Stomach (tissue), 9 donors: ENCODE results near the gene ELL2. TPM values are rescaled to one million over a fixed set of nuclear protein-coding genes. Genes with fewer than 3 reads are reported as not detected.
A peak's percentile ranks its signal among the peaks of the same experiment; 100 is the strongest.

Experiments
- DNase-seq, 2 donors: peaks; one replicate each; pipeline versions ENCODE4 v3.0.0 to v3.0.0-alpha.2; 2013 to 2019
- H3K27ac ChIP-seq, 5 donors: fragments of 200-600 bp in 4 of 5; sonication (generic) in 4 of 5; one replicate each; pipeline ENCODE4 v1.5.1; 2013 to 2019; ENCODE audit warnings: mild to moderate bottlenecking in 1 of 5, moderate library complexity in 1 of 5
- H3K27me3 ChIP-seq, 3 donors: fragments of 200-600 bp; sonication (generic); one replicate each; pipeline ENCODE4 v1.5.1; 2017 to 2019; ENCODE audit warnings: mixed run types in 1 of 3
- H3K36me3 ChIP-seq, 4 donors: fragments of 200-600 bp; sonication (generic); 1 replicate in 3 of 4; 2 replicates in 1 of 4; pipeline ENCODE4 v1.5.1; 2016 to 2019
- H3K4me1 ChIP-seq, 4 donors: fragments of 200-600 bp; sonication (generic); one replicate each; pipeline ENCODE4 v1.5.1; 2016 to 2019
- H3K4me3 ChIP-seq, 4 donors: fragments of 200-600 bp; sonication (generic) in 3 of 4; one replicate each; pipeline ENCODE4 v1.5.1; 2016 to 2019; ENCODE audit warnings: mild to moderate bottlenecking in 1 of 4
- H3K9me3 ChIP-seq, 4 donors: fragments of 200-600 bp; sonication (generic); one replicate each; pipeline ENCODE4 v1.5.1; 2016 to 2019
- CTCF ChIP-seq, 7 experiments: fragments of 450-650 bp in 4 of 7; fragments of 200-600 bp in 3 of 7; sonication (generic) in 3 of 7; IDR thresholded peaks; one replicate each; pipeline ENCODE4 v1.5.1; 2016 to 2019; ENCODE audit warnings: antibody characterized with exemption in 7 of 7, control low read depth in 2 of 7, mild to moderate bottlenecking in 1 of 7
- EP300 ChIP-seq: sonication (generic); formaldehyde crosslinking; IDR thresholded peaks from one replicate; pipeline ENCODE4 v1.6.1; 2017; ENCODE audit warnings: antibody characterized with exemption
- POLR2A ChIP-seq, 4 donors: fragments of 450-650 bp; IDR thresholded peaks; one replicate each; pipeline ENCODE4 v1.6.1; 2016; ENCODE audit warnings: antibody characterized with exemption in 4 of 4, control low read depth in 2 of 4, mild to moderate bottlenecking in 1 of 4, moderate library complexity in 1 of 4
- POLR2AphosphoS5 ChIP-seq, 3 donors: sonication (generic); formaldehyde crosslinking; IDR thresholded peaks; one replicate each; pipeline ENCODE4 v1.6.1; 2016; ENCODE audit warnings: antibody characterized with exemption in 3 of 3
- WGBS, 5 donors: extraction: QIAGEN DNeasy Blood & Tissue Kit in 3 of 5; methylation state at CpG; one replicate each; pipeline versions ENCODE4 v1.1.5 to v1.1.7; 2013 to 2018; 5-methylcytosine and 5-hydroxymethylcytosine counted together
- intact Hi-C: fragments of 100-400 bp; cut with DNase I; formaldehyde crosslinking; loops from one replicate; pipeline ENCODE4 v1.15.1; 2023; ENCODE audit warnings: low total_unique reads
- polyA plus RNA-seq, 3 donors: library from polyadenylated mRNA; stranded (reverse); fragments of 200-250 nt; gene quantifications; one replicate each; pipeline ENCODE4 v1.2.3, GENCODE V29; 2013
- total RNA-seq, 5 donors: library from RNA; depleted of rRNA; stranded (reverse); fragments of >200 nt; gene quantifications; one replicate each; pipeline versions ENCODE4 v1.1.0 to v1.2.3, GENCODE V29; 2014 to 2016
- donor health status: healthy with polysubstance abuse.
- donor health status: Bipolar disorder and iron deficiency.
- donor health status: healthy.

Gene ELL2
- total and polyA plus RNA-seq, 8 donors = 24.7 to 279 (median 98.0) TPM

DNA sequence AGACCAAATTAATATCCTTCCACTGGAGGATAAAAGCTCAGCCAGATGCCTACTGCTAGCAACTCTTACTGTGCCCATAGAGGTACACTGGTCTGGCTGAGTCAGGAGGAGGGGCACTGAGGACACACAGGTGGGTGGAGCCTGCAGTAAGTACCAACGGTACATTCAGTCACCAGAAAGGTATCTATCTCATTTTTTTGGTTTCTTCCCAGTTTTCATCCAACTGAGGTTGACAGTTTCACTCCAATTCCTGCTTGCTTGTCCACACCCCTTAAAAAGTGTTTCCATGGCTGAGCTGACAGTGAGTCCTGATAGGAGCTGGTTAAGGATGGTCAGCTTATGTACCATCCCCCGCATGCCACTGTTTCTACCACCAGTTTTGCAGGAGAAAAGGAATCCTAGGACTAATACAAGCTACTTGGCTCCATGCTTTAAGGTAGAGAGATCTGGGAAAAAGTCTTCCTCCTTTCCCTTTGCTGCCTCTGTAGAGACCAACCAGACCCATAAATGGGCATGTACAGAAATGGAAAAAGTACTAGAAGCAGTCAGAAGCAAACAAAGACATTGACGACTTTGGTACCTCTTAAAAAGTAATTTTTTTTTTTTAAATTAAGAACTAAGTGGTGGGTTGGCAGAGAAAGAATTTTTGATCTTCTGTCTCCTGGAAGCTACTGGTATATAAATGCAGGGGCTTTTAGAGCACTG lies 3.2 kb downstream of the ELL2 start:
- Histone ChIP-seq H3K36me3 (no peaks in the 10 kb centered on the region), H3K27me3 (no peaks in the 10 kb centered on the region), H3K4me3 (peak overlapping the region; percentile 78 to 91 (median 86)), H3K9me3 (no peaks in the 10 kb centered on the region), H3K4me1 (peaks cover 25 to 74% (median 55%) of the 10 kb centered on the region in 4 donors), H3K27ac (peak overlapping the region; percentile 78 to 100 (median 99))
- intact Hi-C loops = loop anchor here (10.0 kb wide), 1 partner anchor 84 kb away; no protein-coding TSS in a partner anchor
- peak; percentile 14 to 43 for DNase-seq
- 34 to 60% (median 43%) methylated on average over 3 of the region's 3 CpGs for WGBS, 5 donors
- no peak for TF ChIP-seq EP300
- peak in 1 of 3 donors; percentile 21 for TF ChIP-seq POLR2AphosphoS5 (IDR thresholded peaks at IDR 0.05)

GRCh38 chr5:95957561-95958203 lies 4.0 kb downstream of the ELL2 start:
- H3K9me3 ChIP-seq = no peaks in the 10 kb centered on the region
- intact Hi-C loops = loop anchor here (10.0 kb wide), 1 partner anchor 83 kb away; no protein-coding TSS in a partner anchor
- no peaks in the 10 kb centered on the region for H3K27me3 ChIP-seq
- DNase-seq = no peak
- peak overlapping the region in 4 of 5 donors; percentile 99 to 100 (median 100) for H3K27ac ChIP-seq
- TF ChIP-seq POLR2AphosphoS5 (IDR thresholded peaks at IDR 0.05) (no peak), POLR2A (IDR thresholded peaks at IDR 0.05) (no peak), EP300 (no peak), CTCF (IDR thresholded peaks at IDR 0.05) (no peak)
- H3K4me3 ChIP-seq = peak overlapping the region; percentile 78 to 91 (median 86)
- WGBS, 5 donors = 49 to 82% (median 60%) methylated on average over 3 of the region's 3 CpGs
- H3K4me1 ChIP-seq = peaks cover 25 to 76% (median 58%) of the 10 kb centered on the region in 4 donors
- H3K36me3 ChIP-seq = no peaks in the 10 kb centered on the region

DNA sequence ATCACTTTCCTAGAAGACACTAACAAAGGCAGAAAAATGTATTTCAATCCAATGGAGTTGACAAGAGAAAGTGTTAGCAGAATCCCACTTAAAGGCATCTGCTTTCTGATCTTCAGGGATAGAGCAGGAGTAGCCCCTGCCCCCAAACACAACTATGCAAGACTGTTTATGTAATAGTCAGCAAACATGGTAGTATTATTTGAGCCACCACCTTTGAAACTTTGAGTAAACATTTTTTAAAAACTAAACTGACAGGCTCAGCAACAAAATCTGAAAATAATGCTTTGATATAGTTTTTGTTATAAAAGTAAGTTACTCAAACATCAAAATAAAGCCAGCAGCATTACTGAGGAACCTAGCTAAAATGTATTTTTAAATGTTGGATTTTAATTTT lies 4.8 kb downstream of the ELL2 start:
- no peaks in the 10 kb centered on the region for H3K27me3 ChIP-seq
- intact Hi-C loops = loop anchor here (10.0 kb wide), 1 partner anchor 82 kb away; no protein-coding TSS in a partner anchor
- peak overlapping the region in 4 of 5 donors; percentile 23 to 100 (median 45) for H3K27ac ChIP-seq
- peaks cover 25 to 75% (median 57%) of the 10 kb centered on the region in 4 donors for H3K4me1 ChIP-seq
- H3K36me3 ChIP-seq = peaks cover 0 to 3% (median 0%) of the 10 kb centered on the region in 4 donors
- H3K4me3 ChIP-seq = peak overlapping the region in 2 of 4 donors; percentile 78 to 89
- no peaks in the 10 kb centered on the region for H3K9me3 ChIP-seq
- TF ChIP-seq POLR2AphosphoS5 (IDR thresholded peaks at IDR 0.05) (no peak), POLR2A (IDR thresholded peaks at IDR 0.05) (no peak), EP300 (no peak), CTCF (IDR thresholded peaks at IDR 0.05) (no peak)
- peak in 1 of 2 donors; percentile 17 for DNase-seq

DNA sequence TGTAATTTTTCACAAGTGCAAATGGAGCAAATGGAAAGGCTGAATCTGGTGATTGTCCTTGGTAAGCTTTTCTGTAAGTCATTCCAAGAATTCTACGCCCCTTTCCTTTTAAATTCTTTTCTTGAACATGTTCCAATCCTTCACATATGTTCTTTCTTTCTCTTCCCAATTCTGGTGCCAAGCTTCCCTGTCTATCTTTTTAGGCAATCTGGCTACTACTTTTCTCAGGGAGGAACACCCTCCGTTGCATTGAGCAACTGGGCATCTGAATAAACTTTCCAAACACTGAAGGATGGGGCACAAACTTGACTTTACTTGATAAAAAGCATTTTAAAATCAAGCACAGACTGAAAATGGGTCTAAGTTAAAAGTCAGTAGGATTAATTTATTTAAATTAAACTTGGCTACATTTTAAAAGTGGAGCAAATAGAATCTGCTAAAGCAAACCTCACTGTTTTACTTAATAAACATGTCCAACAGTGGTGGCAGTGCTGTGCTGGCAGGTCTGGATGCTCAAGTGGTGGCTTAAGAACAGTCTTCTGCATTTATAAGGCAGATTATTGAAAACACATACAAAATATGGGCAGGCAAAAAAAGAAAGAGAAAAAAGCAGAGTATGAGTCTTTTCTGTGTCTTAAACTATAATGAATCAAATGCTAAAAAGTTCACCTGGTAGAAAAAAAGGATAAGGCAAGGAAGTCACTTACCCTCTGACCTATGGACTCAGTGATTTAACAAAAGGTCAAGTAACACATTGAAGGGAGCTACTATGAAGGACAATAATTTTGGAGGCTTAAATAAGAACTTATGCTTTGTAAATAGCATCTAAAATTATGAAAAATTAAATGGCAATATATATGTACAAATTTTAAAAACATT lies 5.4 kb downstream of the ELL2 start:
- peak in 1 of 2 donors; percentile 19 for DNase-seq
- Histone ChIP-seq H3K27me3 (no peaks in the 10 kb centered on the region), H3K9me3 (no peaks in the 10 kb centered on the region), H3K4me3 (peak overlapping the region in 2 of 4 donors; percentile 78 to 89), H3K4me1 (peaks cover 25 to 81% (median 59%) of the 10 kb centered on the region in 4 donors), H3K36me3 (peaks cover 0 to 8% (median 0%) of the 10 kb centered on the region in 4 donors), H3K27ac (peak overlapping the region in 4 of 5 donors; percentile 23 to 100 (median 45))
- intact Hi-C loops = loop anchor here (10.0 kb wide), 1 partner anchor 81 kb away; no protein-coding TSS in a partner anchor
- 22 to 27% (median 25%) methylated on average over 2 of the region's 2 CpGs for WGBS, 5 donors
- TF ChIP-seq POLR2A (IDR thresholded peaks at IDR 0.05) (no peak), POLR2AphosphoS5 (IDR thresholded peaks at IDR 0.05) (no peak), CTCF (IDR thresholded peaks at IDR 0.05) (no peak), EP300 (no peak)
